Retinal pigment epithelial cell (primary cell): Measurements from ENCODE around the gene ANK2.

Experiments used
- DNase-seq: peaks from one replicate; pipeline ENCODE4 v3.0.0-alpha.2; 2010; ENCODE audit warnings: low read depth
- H3K4me3 ChIP-seq: 2 replicates; pipeline ENCODE4 v1.5.1; 2011; ENCODE audit warnings: mild to moderate bottlenecking, low read length, control low read depth, moderate library complexity
- TF ChIP-seq, protein P1 (sequence below): conservative IDR thresholded peaks from 2 replicates; pipeline ENCODE4 v1.5.1; 2011; ENCODE audit warnings: low read depth, low read length, control low read depth, inconsistent platforms

Gene ANK2

DNA sequence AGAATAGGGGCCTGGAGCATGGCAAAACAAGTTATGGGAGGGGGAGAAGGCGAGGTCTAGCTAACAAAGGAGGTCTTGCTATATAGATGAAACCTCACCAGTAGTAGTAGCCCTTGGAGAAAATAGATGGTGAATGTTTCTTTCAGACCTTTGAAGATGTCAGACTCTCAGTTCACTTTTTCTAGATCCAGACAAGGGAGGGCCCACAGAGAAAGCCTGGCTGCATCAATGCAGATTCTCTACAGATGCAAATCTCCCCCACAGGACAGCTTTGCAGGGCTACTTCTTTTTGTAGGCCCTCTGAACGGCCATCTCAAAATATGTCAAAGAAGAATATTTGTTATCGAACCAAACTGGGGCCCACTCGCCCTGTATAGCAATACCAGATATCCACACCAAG is 159.7 kb downstream of the ANK2 start:
- no peak for DNase-seq
- no peak overlapping the region for H3K4me3 ChIP-seq
- TF ChIP-seq, protein P1, sequence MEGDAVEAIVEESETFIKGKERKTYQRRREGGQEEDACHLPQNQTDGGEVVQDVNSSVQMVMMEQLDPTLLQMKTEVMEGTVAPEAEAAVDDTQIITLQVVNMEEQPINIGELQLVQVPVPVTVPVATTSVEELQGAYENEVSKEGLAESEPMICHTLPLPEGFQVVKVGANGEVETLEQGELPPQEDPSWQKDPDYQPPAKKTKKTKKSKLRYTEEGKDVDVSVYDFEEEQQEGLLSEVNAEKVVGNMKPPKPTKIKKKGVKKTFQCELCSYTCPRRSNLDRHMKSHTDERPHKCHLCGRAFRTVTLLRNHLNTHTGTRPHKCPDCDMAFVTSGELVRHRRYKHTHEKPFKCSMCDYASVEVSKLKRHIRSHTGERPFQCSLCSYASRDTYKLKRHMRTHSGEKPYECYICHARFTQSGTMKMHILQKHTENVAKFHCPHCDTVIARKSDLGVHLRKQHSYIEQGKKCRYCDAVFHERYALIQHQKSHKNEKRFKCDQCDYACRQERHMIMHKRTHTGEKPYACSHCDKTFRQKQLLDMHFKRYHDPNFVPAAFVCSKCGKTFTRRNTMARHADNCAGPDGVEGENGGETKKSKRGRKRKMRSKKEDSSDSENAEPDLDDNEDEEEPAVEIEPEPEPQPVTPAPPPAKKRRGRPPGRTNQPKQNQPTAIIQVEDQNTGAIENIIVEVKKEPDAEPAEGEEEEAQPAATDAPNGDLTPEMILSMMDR = no peak

DNA sequence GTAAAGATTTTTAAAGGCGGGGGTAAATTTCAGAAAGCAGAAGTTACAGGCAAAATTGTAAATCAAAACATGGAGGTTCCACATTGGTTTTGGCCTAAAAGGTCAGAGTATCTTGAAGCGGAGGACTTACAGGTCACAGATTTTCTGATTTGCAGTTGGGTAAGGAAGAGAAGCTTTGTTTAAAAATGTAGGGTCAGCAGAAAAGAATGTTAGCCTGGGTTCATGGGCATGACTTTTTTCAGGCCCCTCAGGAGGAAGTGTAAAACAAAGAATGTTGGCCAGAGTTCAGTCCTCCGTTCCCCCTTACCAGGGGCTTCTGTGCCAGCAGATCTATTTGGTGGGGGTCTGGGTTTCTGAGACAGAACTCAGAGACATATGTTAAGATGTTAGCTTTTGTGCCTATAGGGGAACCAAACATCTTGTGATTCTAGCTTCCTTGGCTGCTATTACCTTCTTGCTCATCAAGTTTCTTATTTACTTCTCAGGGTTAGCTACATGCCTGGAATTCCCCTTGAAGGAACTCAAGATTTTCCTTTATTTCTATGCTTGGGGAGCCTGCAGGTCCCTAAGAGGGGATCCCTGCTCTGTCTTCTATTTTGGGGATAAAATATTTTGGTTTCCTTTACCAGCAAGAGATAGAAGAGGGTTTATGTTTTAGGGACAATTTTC is 160.3 kb downstream of the ANK2 start:
- TF ChIP-seq, protein P1 = no peak
- DNase-seq = no peak
- no peak overlapping the region for H3K4me3 ChIP-seq

DNA sequence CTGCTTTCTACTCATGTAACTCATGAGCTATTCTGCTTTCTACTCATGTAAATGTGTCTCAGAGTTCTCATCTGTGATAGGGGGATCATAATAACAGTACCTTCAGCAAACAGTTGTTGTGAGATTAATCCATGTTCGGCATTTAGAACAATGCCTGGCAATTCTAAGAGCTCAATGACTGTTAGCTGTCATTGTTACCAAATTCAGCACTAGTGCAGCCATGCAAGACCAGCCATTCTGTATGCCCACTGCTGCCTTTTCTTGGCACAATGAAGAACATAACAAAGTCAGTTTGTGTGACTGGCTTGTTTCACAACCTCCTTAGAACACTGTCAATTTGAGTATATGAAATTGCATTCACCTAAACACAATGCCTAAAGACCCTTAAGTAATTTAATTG is 163.2 kb downstream of the ANK2 start:
- no peak overlapping the region for H3K4me3 ChIP-seq
- TF ChIP-seq, protein P1 = no peak
- no peak for DNase-seq

DNA sequence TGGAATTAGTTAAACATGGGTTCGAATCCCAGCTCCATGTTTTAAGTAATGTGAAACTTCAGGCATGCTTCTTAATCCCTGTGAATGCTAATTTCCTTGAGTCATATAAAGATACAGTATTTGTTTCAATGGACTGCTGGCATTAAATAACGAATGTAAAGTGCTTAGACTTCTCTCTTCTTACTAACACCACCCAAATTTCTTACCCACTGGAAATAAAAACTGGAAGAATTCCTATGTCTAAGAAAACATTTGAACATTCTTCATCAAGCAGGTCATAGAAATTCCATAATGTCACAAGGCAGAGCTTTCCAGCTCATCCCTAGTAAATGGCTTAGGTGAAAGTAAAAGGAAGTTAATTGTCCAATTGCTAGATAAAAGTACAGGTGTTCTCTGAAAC is 172.5 kb downstream of the ANK2 start:
- DNase-seq = no peak
- TF ChIP-seq, protein P1 = no peak

DNA sequence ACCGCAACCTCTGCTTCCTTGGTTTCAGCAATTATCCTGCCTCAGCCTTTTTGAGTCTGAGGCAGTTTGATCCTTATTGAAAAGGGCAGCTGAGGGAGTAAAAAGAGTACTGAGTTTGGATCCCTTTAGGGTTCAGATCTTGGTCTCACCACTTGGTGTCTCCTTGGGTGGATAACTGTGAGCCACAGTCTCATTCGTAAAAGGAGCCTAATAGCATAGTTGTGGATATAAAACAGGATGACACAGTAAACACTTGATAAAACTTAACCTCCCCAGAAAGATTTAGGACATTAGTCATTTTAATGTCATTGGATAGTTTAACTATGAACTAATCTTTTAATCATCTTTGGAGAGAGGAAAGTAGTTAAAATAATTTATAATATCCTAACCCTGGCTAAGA is 173.0 kb downstream of the ANK2 start:
- DNase-seq = no peak
- H3K4me3 ChIP-seq = no peak overlapping the region
- TF ChIP-seq, protein P1 = no peak

More for the DNA sequence above, 172.5 kb downstream of the ANK2 start:
- H3K4me3 ChIP-seq = no peak overlapping the region

DNA sequence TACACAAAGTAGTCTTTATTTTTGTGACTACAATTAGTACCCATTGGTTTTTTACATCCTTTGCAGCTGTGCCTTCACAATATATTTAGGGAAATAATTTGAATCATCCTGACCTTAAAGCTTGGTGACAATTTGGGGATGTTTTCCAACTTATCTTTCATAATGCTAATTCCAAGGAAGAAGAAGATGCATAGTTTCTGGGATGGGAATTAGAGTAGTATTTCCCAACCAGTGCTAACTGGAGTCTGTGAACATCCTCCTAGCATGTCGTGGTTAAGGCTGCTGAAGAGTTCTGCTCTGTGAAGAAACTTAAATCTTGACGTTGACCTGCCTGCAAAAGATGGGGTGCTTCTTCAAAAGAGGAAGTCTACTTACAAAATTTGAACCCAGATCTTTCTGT is 173.5 kb downstream of the ANK2 start:
- DNase-seq = no peak
- H3K4me3 ChIP-seq = no peak overlapping the region
- TF ChIP-seq, protein P1 = no peak

DNA sequence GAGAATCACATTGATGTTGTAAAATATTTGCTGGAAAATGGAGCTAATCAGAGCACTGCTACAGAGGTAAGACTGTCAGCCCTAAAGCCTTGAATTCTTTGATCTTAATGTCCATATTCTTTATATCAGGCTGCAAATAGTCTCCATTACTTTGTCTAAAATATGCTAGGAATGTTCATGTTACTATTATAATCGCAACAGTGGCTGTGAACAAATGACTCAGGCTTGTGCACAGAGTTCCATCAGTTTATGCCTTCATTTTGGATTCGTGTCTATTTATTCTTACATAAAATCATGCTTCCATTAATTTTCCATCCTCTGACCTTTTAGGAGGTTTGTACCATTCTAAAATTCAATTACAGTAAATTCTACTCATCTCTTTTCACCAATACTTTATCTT is 182.7 kb downstream of the ANK2 start:
- H3K4me3 ChIP-seq = no peak overlapping the region
- TF ChIP-seq, protein P1 = no peak
- DNase-seq = peak; percentile 27
